Neural progenitor cell (in vitro differentiated cells): ENCODE data around the gene OR51B2. TPM values are rescaled to one million over a fixed set of nuclear protein-coding genes. Genes with fewer than 3 reads are reported as not detected.
"Not testable (repeated sequence)": the region's sequence is repeated elsewhere in the genome, so short reads cannot be mapped to it uniquely, and the experiment has no call there.

Source experiments
- DNase-seq: peaks from one replicate; pipeline ENCODE4 v3.0.0-alpha.2; 2016; ENCODE audit warnings: low spot score
- H2AFZ ChIP-seq: fragments of 200-600 bp; sonication (generic); replicated peaks from 2 replicates; pipeline ENCODE4 v1.6.1; 2016; ENCODE audit warnings: antibody characterized with exemption
- H3F3A ChIP-seq: fragments of 200-600 bp; sonication (generic); 2 replicates; pipeline ENCODE4 v1.6.1; 2016; ENCODE audit warnings: antibody characterized with exemption, low read depth
- H3K27ac ChIP-seq: fragments of 200-600 bp; sonication (generic); 2 replicates; pipeline ENCODE4 v1.5.1; 2016; ENCODE audit warnings: mild to moderate bottlenecking
- H3K27me3 ChIP-seq: fragments of 200-600 bp; sonication (generic); 2 replicates; pipeline ENCODE4 v1.6.1; 2016; ENCODE audit warnings: mild to moderate bottlenecking, moderate library complexity
- H3K36me3 ChIP-seq: fragments of 200-600 bp; sonication (generic); 2 replicates; pipeline ENCODE4 v1.5.1; 2016
- H3K4me1 ChIP-seq: fragments of 200-600 bp; sonication (generic); 2 replicates; pipeline ENCODE4 v1.6.1; 2016; ENCODE audit warnings: mixed run types
- H3K4me2 ChIP-seq: fragments of 200-600 bp; sonication (generic); 2 replicates; pipeline ENCODE4 v1.6.1; 2016
- H3K4me3 ChIP-seq: fragments of 200-600 bp; sonication (generic); 2 replicates; pipeline ENCODE4 v1.5.1; 2016
- H3K79me2 ChIP-seq: fragments of 200-600 bp; sonication (generic); 2 replicates; pipeline ENCODE4 v1.6.1; 2016; ENCODE audit warnings: low read depth
- H3K9ac ChIP-seq: fragments of 200-600 bp; sonication (generic); 2 replicates; pipeline ENCODE4 v1.6.1; 2016
- H3K9me3 ChIP-seq: fragments of 200-600 bp; sonication (generic); 2 replicates; pipeline ENCODE4 v1.5.1; 2016; ENCODE audit warnings: low read depth
- H4K20me1 ChIP-seq: fragments of 200-600 bp; sonication (generic); 2 replicates; pipeline ENCODE4 v1.6.1; 2016; ENCODE audit warnings: low read depth
- H3K27ac Mint-ChIP-seq: 3 replicates; pipeline ENCODE4 v1.8.0; 2021; ENCODE audit warnings: mixed read lengths
- H3K27me3 Mint-ChIP-seq: 2 replicates; pipeline ENCODE4 v1.8.0; 2022; ENCODE audit warnings: low read depth, mild to moderate bottlenecking, inconsistent platforms, moderate library complexity, mixed read lengths; ENCODE audit not compliant: insufficient read depth
- H3K36me3 Mint-ChIP-seq: 3 replicates; pipeline ENCODE4 v1.8.0; 2021; ENCODE audit warnings: mixed read lengths
- H3K4me1 Mint-ChIP-seq: 3 replicates; pipeline ENCODE4 v1.8.0; 2021; ENCODE audit warnings: mixed read lengths
- H3K4me3 Mint-ChIP-seq: 3 replicates; pipeline ENCODE4 v1.8.0; 2021; ENCODE audit warnings: mild to moderate bottlenecking, moderate library complexity, mixed read lengths
- H3K9me3 Mint-ChIP-seq: 3 replicates; pipeline ENCODE4 v1.8.0; 2020; ENCODE audit warnings: mixed read lengths
- EZH2 ChIP-seq: fragments of 200-600 bp; sonication (generic); IDR thresholded peaks from 2 replicates; pipeline ENCODE4 v1.6.1; 2017; ENCODE audit warnings: antibody characterized with exemption, mild to moderate bottlenecking, moderate library complexity
- EZH2phosphoT487 ChIP-seq: fragments of 200-600 bp; sonication (generic); IDR thresholded peaks from 2 replicates; pipeline ENCODE4 v1.6.1; 2017; ENCODE audit warnings: antibody characterized with exemption
- total RNA-seq: library from RNA; depleted of rRNA; stranded (reverse); fragments of >200 nt; gene quantifications from 2 replicates; pipeline ENCODE4 v1.2.3, GENCODE V29; 2015; ENCODE audit warnings: low replicate concordance
- TF ChIP-seq, protein P1 (sequence below): fragments of 200-600 bp; sonication (generic); IDR thresholded peaks from 2 replicates; pipeline ENCODE4 v1.5.1; 2017; ENCODE audit warnings: antibody characterized with exemption, mild to moderate bottlenecking

Gene OR51B2
- total RNA-seq, 1 donor from 2014 or later = not detected

DNA sequence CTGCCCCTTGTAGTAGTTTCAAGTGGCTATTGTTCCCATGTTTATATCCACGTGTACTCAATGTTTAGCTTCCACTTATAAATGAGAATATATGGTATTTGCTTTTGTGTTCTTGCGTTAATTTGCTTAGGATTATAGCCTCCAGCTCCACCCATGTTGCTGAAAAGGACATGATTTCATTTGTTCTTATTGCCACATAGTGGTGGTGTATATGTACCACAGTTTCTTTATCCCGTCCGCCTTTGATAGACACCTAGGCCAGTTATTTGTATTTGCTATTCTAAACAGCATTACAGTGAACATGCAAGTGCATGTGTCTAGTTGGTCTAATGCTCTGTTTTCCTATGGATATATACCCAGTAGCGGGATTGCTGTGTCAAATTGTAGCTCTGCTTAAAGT lies 6.8 kb downstream of the OR51B2 start:
- H3K9me3 ChIP-seq = no peaks in the 10 kb centered on the region
- TF ChIP-seq, protein P1, sequence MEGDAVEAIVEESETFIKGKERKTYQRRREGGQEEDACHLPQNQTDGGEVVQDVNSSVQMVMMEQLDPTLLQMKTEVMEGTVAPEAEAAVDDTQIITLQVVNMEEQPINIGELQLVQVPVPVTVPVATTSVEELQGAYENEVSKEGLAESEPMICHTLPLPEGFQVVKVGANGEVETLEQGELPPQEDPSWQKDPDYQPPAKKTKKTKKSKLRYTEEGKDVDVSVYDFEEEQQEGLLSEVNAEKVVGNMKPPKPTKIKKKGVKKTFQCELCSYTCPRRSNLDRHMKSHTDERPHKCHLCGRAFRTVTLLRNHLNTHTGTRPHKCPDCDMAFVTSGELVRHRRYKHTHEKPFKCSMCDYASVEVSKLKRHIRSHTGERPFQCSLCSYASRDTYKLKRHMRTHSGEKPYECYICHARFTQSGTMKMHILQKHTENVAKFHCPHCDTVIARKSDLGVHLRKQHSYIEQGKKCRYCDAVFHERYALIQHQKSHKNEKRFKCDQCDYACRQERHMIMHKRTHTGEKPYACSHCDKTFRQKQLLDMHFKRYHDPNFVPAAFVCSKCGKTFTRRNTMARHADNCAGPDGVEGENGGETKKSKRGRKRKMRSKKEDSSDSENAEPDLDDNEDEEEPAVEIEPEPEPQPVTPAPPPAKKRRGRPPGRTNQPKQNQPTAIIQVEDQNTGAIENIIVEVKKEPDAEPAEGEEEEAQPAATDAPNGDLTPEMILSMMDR = no peak
- TF ChIP-seq EZH2 (no peak), EZH2phosphoT487 (no peak)
- no peaks in the 10 kb centered on the region for H4K20me1 ChIP-seq
- H3F3A ChIP-seq = no peaks in the 10 kb centered on the region
- H3K27me3 ChIP-seq = no peaks in the 10 kb centered on the region
- H3K36me3 Mint-ChIP-seq = no peaks in the 10 kb centered on the region
- H3K4me3 Mint-ChIP-seq = no peak overlapping the region
- no peak overlapping the region for H3K27ac ChIP-seq
- no peaks in the 10 kb centered on the region for H3K79me2 ChIP-seq
- no peak overlapping the region for H3K9ac ChIP-seq
- no peaks in the 10 kb centered on the region for H3K4me1 Mint-ChIP-seq
- no peaks in the 10 kb centered on the region for H3K4me1 ChIP-seq
- no peaks in the 10 kb centered on the region for H3K36me3 ChIP-seq
- no peak overlapping the region for H3K4me2 ChIP-seq
- H3K9me3 Mint-ChIP-seq = no peaks in the 10 kb centered on the region
- DNase-seq = no peak
- H3K4me3 ChIP-seq = no peak overlapping the region
- no peak overlapping the region for H3K27ac Mint-ChIP-seq
- H2AFZ ChIP-seq = no peak overlapping the region
- no peaks in the 10 kb centered on the region for H3K27me3 Mint-ChIP-seq

DNA sequence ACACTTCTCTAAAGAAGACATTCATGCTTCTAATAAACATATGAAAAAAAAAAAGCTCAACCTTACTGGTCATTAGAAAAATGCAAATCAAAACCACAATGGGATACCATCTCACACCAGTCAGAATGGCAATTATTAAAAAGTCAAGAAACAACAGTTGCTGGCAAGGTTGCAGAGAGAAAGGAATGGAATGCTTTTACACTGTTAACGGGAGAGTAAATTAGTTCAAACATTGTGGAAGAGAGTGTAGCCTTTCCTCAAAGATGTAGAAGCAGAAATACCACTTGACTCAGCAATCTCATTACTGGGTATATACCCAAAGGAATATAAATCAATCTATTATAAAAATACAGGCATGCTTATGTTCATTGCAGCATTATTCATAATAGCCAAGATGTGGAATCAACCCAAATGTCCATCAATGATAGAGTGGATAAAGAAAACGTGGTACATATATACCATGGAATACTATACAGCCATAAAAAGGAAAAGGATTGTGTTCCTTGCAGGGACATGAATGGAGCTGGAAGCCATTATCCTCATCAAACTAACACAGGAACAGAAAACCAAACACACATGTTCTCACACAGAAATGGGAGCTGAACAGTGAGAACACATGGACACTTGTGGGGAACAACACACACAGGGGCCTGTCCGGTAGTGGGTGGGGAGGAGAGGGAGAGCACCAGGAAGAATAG lies 10.6 kb downstream of the OR51B2 start:
- H3K4me1 Mint-ChIP-seq, H3K4me3 ChIP-seq, H3K4me1 ChIP-seq, H3K27me3 Mint-ChIP-seq, H2AFZ ChIP-seq, H3K79me2 ChIP-seq, H3K27ac Mint-ChIP-seq, H3F3A ChIP-seq, H3K9me3 ChIP-seq, H3K27ac ChIP-seq, H3K9ac ChIP-seq, H3K9me3 Mint-ChIP-seq, H3K4me3 Mint-ChIP-seq, H3K36me3 ChIP-seq, H3K27me3 ChIP-seq, H3K4me2 ChIP-seq, H4K20me1 ChIP-seq, DNase-seq, H3K36me3 Mint-ChIP-seq: not testable (repeated sequence)

DNA sequence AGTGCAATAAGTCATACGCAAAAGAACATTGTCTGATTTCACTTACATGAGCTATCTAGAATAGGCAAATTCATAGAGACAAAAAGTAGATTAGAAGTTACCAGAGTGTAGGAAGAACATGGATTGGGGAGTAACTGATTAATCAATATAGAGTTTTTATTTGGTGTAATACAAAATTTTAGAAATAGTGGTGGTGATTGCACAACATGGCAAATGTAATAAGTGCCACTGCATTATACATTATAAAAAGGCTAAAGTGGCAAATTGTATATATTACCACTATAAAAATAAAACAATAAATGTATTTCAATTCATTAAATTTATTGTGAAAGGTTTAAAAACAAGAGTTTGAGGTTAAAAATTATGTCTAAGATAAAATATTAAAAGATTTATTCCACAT lies 13.7 kb downstream of the OR51B2 start:
- Mint-ChIP-seq H3K36me3 (no peaks in the 10 kb centered on the region), H3K9me3 (no peaks in the 10 kb centered on the region), H3K4me1 (no peaks in the 10 kb centered on the region), H3K27ac (no peak overlapping the region), H3K27me3 (no peaks in the 10 kb centered on the region), H3K4me3 (no peak overlapping the region)
- no peak overlapping the region for H2AFZ ChIP-seq
- no peak overlapping the region for H3K9ac ChIP-seq
- H3K36me3 ChIP-seq = no peaks in the 10 kb centered on the region
- no peak overlapping the region for H3K27ac ChIP-seq
- H3K4me3 ChIP-seq = no peak overlapping the region
- no peaks in the 10 kb centered on the region for H3K79me2 ChIP-seq
- H3K4me1 ChIP-seq = no peaks in the 10 kb centered on the region
- TF ChIP-seq EZH2 = no peak
- TF ChIP-seq, protein P1 = no peak
- TF ChIP-seq EZH2phosphoT487 = no peak
- H4K20me1 ChIP-seq = no peaks in the 10 kb centered on the region
- no peaks in the 10 kb centered on the region for H3K9me3 ChIP-seq
- no peak for DNase-seq
- no peaks in the 10 kb centered on the region for H3F3A ChIP-seq
- no peaks in the 10 kb centered on the region for H3K27me3 ChIP-seq
- no peak overlapping the region for H3K4me2 ChIP-seq

DNA sequence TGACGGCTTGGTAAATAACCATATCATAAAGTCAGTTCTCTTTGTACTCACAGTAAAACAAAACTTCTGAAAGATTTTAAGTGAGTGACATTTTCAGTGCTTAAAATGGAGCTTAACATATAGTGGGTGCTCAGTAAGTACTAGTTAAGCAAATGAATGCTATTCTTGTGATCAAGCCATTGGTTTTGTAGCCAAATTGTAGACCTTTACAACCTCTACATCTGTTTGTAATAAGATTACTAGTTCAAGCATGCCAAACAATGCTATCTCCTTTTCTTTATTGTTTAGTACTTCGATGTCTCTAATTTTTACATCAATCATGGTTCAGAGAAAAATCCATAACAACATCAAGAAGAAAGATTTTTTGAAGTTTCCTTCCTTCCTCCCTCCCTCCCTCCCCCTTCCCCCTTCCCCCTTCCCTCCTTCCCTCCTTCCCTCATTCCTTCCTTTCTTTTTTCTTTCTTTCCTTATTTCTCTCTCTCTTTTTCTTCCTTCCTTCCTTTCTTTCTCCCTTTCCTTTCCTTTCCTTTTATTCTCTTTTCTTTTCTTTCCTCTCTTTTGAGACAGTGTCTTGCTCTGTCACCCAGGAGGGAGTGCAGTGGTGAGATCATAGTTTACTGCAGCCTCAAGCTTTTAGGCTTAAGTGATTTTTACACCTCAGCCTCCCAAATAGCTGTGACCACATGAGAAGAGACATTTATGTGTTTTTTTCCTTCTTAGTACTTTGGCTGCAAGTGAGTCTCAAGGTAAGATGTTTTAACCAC lies 16.7 kb downstream of the OR51B2 start:
- Mint-ChIP-seq H3K4me1 (no peaks in the 10 kb centered on the region), H3K36me3 (no peaks in the 10 kb centered on the region), H3K27me3 (no peaks in the 10 kb centered on the region), H3K9me3 (no peaks in the 10 kb centered on the region), H3K27ac (no peak overlapping the region), H3K4me3 (no peak overlapping the region)
- Histone ChIP-seq H2AFZ (no peak overlapping the region), H3K79me2 (no peaks in the 10 kb centered on the region), H3K27me3 (no peaks in the 10 kb centered on the region), H3F3A (no peaks in the 10 kb centered on the region), H3K4me1 (no peaks in the 10 kb centered on the region), H3K27ac (no peak overlapping the region), H3K4me3 (no peak overlapping the region), H4K20me1 (no peaks in the 10 kb centered on the region), H3K9me3 (no peaks in the 10 kb centered on the region), H3K9ac (no peak overlapping the region), H3K36me3 (no peaks in the 10 kb centered on the region), H3K4me2 (no peak overlapping the region)
- no peak for DNase-seq
- TF ChIP-seq, protein P1 = no peak
- TF ChIP-seq EZH2phosphoT487 (no peak), EZH2 (no peak)
